Measurements from ENCODE around the gene MMP28. TPM values are rescaled to one million over a fixed set of nuclear protein-coding genes. Genes with fewer than 3 reads are reported as not detected.

MMP28 gene
- total RNA-seq, 1 experiment from 2014 or later, result not detected

GRCh38 chr17:35774499-35774898, 20.9 kb downstream of the MMP28 start:
- no peaks in the 10 kb centered on the region; a peak in 1 of 5 replicates for H3K9me3 Mint-ChIP-seq
- Histone ChIP-seq H3K4me1 (ENCODE audit: insufficient read depth, low read length) (peaks cover 6% of the 10 kb centered on the region; the same call in 1 of the 2 replicates), H3T11ph (ENCODE audit: low read length) (no peak overlapping the region), H3K4me2 (ENCODE audit: insufficient read depth, insufficient read length, low read length) (no peak overlapping the region), H3K23ac (ENCODE audit: insufficient read length, low read depth, low read length) (no peak overlapping the region), H3K79me2 (ENCODE audit: insufficient read depth, low read length) (no peaks in the 10 kb centered on the region), H3K9me3 (ENCODE audit: control insufficient read depth, low read depth, low read length) (no peaks in the 10 kb centered on the region), H4K8ac (replicated peaks; ENCODE audit: insufficient read length, low read depth, low read length) (no peak overlapping the region), H4K20me1 (ENCODE audit: control insufficient read depth, insufficient read depth, insufficient read length) (no peaks in the 10 kb centered on the region), H3K27me3 (ENCODE audit: insufficient read depth, low read length) (no peaks in the 10 kb centered on the region), H3K9ac (ENCODE audit: extremely low read depth, insufficient read length, low read length) (no peak overlapping the region), H3K23me2 (ENCODE audit: insufficient read length, low read depth, low read length, poor library complexity, severe bottlenecking) (no peaks in the 10 kb centered on the region), H2AFZ (ENCODE audit: low read length) (no peak overlapping the region), H2BK20ac (ENCODE audit: low read depth, low read length, poor library complexity, severe bottlenecking) (no peak overlapping the region), H2AK5ac (ENCODE audit: insufficient read length, low read length) (no peak overlapping the region), H4K5ac (ENCODE audit: insufficient read length, low read depth, low read length) (no peak overlapping the region), H2BK120ac (ENCODE audit: low read depth, low read length, poor library complexity, severe bottlenecking) (no peak overlapping the region), H3K14ac (ENCODE audit: insufficient read depth, low read length) (no peak overlapping the region), H3K27ac (ENCODE audit: insufficient read length, low read depth, low read length) (no peak overlapping the region), H3K18ac (ENCODE audit: insufficient read length, low read depth, low read length) (no peak overlapping the region), H2BK15ac (ENCODE audit: low read depth, low read length) (no peak overlapping the region), H3K4ac (ENCODE audit: low read depth, low read length) (no peak overlapping the region), H3K56ac (ENCODE audit: insufficient read length, low read depth, low read length) (no peak overlapping the region), H2BK12ac (ENCODE audit: insufficient read length, low read depth, low read length) (no peak overlapping the region), H4K91ac (ENCODE audit: insufficient read length, low read depth, low read length) (no peak overlapping the region), H3K79me1 (ENCODE audit: insufficient read depth, low read depth, low read length, poor library complexity, severe bottlenecking) (no peaks in the 10 kb centered on the region), H2BK5ac (ENCODE audit: insufficient read length, low read length) (no peak overlapping the region)
- peaks cover 5% of the 10 kb centered on the region for H3K27me3 Mint-ChIP-seq (ENCODE audit: low read depth)
- H3K4me1 Mint-ChIP-seq, result peaks cover 31 to 34% of the 10 kb centered on the region in 2 experiments
- TF ChIP-seq, protein P1, sequence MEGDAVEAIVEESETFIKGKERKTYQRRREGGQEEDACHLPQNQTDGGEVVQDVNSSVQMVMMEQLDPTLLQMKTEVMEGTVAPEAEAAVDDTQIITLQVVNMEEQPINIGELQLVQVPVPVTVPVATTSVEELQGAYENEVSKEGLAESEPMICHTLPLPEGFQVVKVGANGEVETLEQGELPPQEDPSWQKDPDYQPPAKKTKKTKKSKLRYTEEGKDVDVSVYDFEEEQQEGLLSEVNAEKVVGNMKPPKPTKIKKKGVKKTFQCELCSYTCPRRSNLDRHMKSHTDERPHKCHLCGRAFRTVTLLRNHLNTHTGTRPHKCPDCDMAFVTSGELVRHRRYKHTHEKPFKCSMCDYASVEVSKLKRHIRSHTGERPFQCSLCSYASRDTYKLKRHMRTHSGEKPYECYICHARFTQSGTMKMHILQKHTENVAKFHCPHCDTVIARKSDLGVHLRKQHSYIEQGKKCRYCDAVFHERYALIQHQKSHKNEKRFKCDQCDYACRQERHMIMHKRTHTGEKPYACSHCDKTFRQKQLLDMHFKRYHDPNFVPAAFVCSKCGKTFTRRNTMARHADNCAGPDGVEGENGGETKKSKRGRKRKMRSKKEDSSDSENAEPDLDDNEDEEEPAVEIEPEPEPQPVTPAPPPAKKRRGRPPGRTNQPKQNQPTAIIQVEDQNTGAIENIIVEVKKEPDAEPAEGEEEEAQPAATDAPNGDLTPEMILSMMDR (conservative IDR thresholded peaks at IDR 0.05), result no peak
- H3K4me3 Mint-ChIP-seq, result no peak overlapping the region
- DNase-seq, result no peak
- no peaks in the 10 kb centered on the region for H3K36me3 Mint-ChIP-seq (ENCODE audit: insufficient read depth in 1 of 3, low read depth in 3 of 3)
- H3K27ac Mint-ChIP-seq, result peak overlapping the region in 1 of 3 experiments; percentile 65; a peak in 1 of 7 replicates
- no CpG with 5 or more reads among the region's 5 CpGs for WGBS (ENCODE audit: extremely low coverage, insufficient read length, low lambda C conversion rate)

Measured in H9 (cell line).